DND-41 (cell line): Measurements from ENCODE around the gene MLF2.

Source experiments
- ATAC-seq: fragments of 200-7000 bp; cut with Tn5 transposase; 3 replicates; pipeline ENCODE4 v1.9.1; 2021; ENCODE audit warnings: low read depth; ENCODE audit not compliant: insufficient read depth
- DNase-seq: peaks from one replicate; pipeline ENCODE4 v3.0.0-alpha.2; 2020
- H2AFZ ChIP-seq: 2 replicates; pipeline ENCODE4 v1.6.0; 2012; ENCODE audit warnings: low read depth, low read length
- H3K27ac ChIP-seq: 2 replicates; pipeline ENCODE4 v1.5.1; 2012; ENCODE audit warnings: low read length, inconsistent platforms
- H3K27me3 ChIP-seq: fragments of 200-600 bp; sonication (generic); 2 replicates; pipeline ENCODE4 v1.6.0; 2012; ENCODE audit warnings: low read length, mild to moderate bottlenecking, inconsistent platforms; ENCODE audit not compliant: insufficient read depth, poor library complexity
- H3K36me3 ChIP-seq: 2 replicates; pipeline ENCODE4 v1.5.1; 2012; ENCODE audit warnings: low read length, inconsistent platforms; ENCODE audit not compliant: insufficient read depth
- H3K4me1 ChIP-seq: 2 replicates; pipeline ENCODE4 v1.5.1; 2012; ENCODE audit warnings: mild to moderate bottlenecking, low read length; ENCODE audit not compliant: insufficient read depth
- H3K4me2 ChIP-seq: 2 replicates; pipeline ENCODE4 v1.6.0; 2012; ENCODE audit warnings: mild to moderate bottlenecking, moderate library complexity, low read length, inconsistent platforms; ENCODE audit not compliant: insufficient read depth
- H3K4me3 ChIP-seq, 2 experiments: fragments of 200-600 bp in 1 of 2; shearing (Covaris generic) in 1 of 2; 2 replicates each; pipeline ENCODE4 v1.5.1; 2012 to 2016; ENCODE audit warnings: inconsistent platforms in 2 of 2, low read length in 2 of 2, mild to moderate bottlenecking in 2 of 2, low read depth in 1 of 2, moderate library complexity in 1 of 2
- H3K79me2 ChIP-seq: 2 replicates; pipeline ENCODE4 v1.6.0; 2012; ENCODE audit warnings: low read length, inconsistent platforms; ENCODE audit not compliant: insufficient read depth
- H3K9ac ChIP-seq: 2 replicates; pipeline ENCODE4 v1.6.0; 2012; ENCODE audit warnings: low read depth, mild to moderate bottlenecking, inconsistent platforms, low read length, moderate library complexity
- H3K9me3 ChIP-seq: 2 replicates; pipeline ENCODE4 v1.5.1; 2012; ENCODE audit warnings: low read length, moderate library complexity, mild to moderate bottlenecking, inconsistent platforms; ENCODE audit not compliant: insufficient read depth, severe bottlenecking
- H4K20me1 ChIP-seq: 2 replicates; pipeline ENCODE4 v1.6.0; 2012; ENCODE audit warnings: low read length; ENCODE audit not compliant: insufficient read depth
- EZH2 ChIP-seq: IDR thresholded peaks from 3 replicates; pipeline ENCODE4 v1.6.1; 2012; ENCODE audit warnings: borderline replicate concordance, low read depth, mild to moderate bottlenecking, moderate library complexity, low read length, inconsistent platforms; ENCODE audit not compliant: severe bottlenecking
- TF ChIP-seq, protein P1 (sequence below): IDR thresholded peaks from 2 replicates; pipeline ENCODE4 v1.5.1; 2012; ENCODE audit warnings: borderline replicate concordance, low read length, moderate library complexity, mild to moderate bottlenecking; ENCODE audit not compliant: poor library complexity, severe bottlenecking; ENCODE audit errors: extremely low read depth

MLF2 gene

GRCh38 chr12:6754411-6754810, 1.5 kb upstream of the MLF2 start:
- peaks cover 13% of the 10 kb centered on the region for H4K20me1 ChIP-seq
- H2AFZ ChIP-seq, result no peak overlapping the region
- no peak for ATAC-seq
- H3K4me3 ChIP-seq, result no peak overlapping the region
- H3K36me3 ChIP-seq, result peaks cover 27% of the 10 kb centered on the region
- H3K9me3 ChIP-seq, result no peaks in the 10 kb centered on the region
- peaks cover 29% of the 10 kb centered on the region for H3K4me1 ChIP-seq
- H3K4me2 ChIP-seq, result no peak overlapping the region
- H3K9ac ChIP-seq, result no peak overlapping the region; the same call in 1 of the 2 replicates
- no peak overlapping the region for H3K27ac ChIP-seq
- no peak for DNase-seq
- peaks cover 4% of the 10 kb centered on the region for H3K27me3 ChIP-seq
- TF ChIP-seq, protein P1, sequence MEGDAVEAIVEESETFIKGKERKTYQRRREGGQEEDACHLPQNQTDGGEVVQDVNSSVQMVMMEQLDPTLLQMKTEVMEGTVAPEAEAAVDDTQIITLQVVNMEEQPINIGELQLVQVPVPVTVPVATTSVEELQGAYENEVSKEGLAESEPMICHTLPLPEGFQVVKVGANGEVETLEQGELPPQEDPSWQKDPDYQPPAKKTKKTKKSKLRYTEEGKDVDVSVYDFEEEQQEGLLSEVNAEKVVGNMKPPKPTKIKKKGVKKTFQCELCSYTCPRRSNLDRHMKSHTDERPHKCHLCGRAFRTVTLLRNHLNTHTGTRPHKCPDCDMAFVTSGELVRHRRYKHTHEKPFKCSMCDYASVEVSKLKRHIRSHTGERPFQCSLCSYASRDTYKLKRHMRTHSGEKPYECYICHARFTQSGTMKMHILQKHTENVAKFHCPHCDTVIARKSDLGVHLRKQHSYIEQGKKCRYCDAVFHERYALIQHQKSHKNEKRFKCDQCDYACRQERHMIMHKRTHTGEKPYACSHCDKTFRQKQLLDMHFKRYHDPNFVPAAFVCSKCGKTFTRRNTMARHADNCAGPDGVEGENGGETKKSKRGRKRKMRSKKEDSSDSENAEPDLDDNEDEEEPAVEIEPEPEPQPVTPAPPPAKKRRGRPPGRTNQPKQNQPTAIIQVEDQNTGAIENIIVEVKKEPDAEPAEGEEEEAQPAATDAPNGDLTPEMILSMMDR, result no peak
- TF ChIP-seq EZH2, result no peak
- H3K79me2 ChIP-seq, result peaks cover 26% of the 10 kb centered on the region

GRCh38 chr12:6753772-6754356, 923 bp upstream of the MLF2 start:
- H3K9ac ChIP-seq, result peak overlapping the region; percentile 80
- peaks cover 26% of the 10 kb centered on the region for H3K79me2 ChIP-seq
- TF ChIP-seq, protein P1, result no peak
- TF ChIP-seq EZH2, result no peak
- ATAC-seq, result no peak
- H3K27ac ChIP-seq, result peak overlapping the region; percentile 12; the same call in 1 of the 2 replicates
- H2AFZ ChIP-seq, result peak overlapping the region; percentile 65
- H3K4me3 ChIP-seq, result peak overlapping the region in 1 of 2 experiments; percentile 63; a peak in 2 of 4 replicates
- no peaks in the 10 kb centered on the region for H3K9me3 ChIP-seq
- H4K20me1 ChIP-seq, result peaks cover 13% of the 10 kb centered on the region
- H3K36me3 ChIP-seq, result peaks cover 32% of the 10 kb centered on the region
- peak overlapping the region; percentile 83 for H3K4me2 ChIP-seq
- no peak for DNase-seq
- peaks cover 4% of the 10 kb centered on the region for H3K27me3 ChIP-seq
- H3K4me1 ChIP-seq, result peaks cover 29% of the 10 kb centered on the region

GRCh38 chr12:6752167-6752920, 597 bp downstream of the MLF2 start:
- H3K27ac ChIP-seq, result peak overlapping the region; percentile 95
- peak; percentile 61 for DNase-seq

More at GRCh38 chr12:6752167-6752920, 597 bp downstream of the MLF2 start:
- H3K79me2 ChIP-seq, result peaks cover 26% of the 10 kb centered on the region
- peaks cover 13% of the 10 kb centered on the region for H4K20me1 ChIP-seq
- H3K4me2 ChIP-seq, result peak overlapping the region; percentile 83
- H2AFZ ChIP-seq, result peak overlapping the region; percentile 91
- H3K4me3 ChIP-seq, result peak overlapping the region; percentile 48 to 63
- peaks cover 29% of the 10 kb centered on the region for H3K4me1 ChIP-seq
- no peaks in the 10 kb centered on the region for H3K9me3 ChIP-seq
- peaks cover 47% of the 10 kb centered on the region for H3K36me3 ChIP-seq
- peaks cover 4% of the 10 kb centered on the region for H3K27me3 ChIP-seq
- TF ChIP-seq, protein P1, result no peak
- TF ChIP-seq EZH2, result no peak
- peak; percentile 27 for ATAC-seq
- peak overlapping the region; percentile 80 for H3K9ac ChIP-seq
